Nephron progenitor cell (in vitro differentiated cells): ENCODE measurements around the gene CENPM.

Experiments used
- DNase-seq: peaks from one replicate; pipeline ENCODE4 v3.0.0; 2021
- H3K27ac Mint-ChIP-seq: 2 replicates; pipeline ENCODE4 v1.8.0; 2021; ENCODE audit warnings: mild to moderate bottlenecking, moderate library complexity, mixed read lengths
- H3K27me3 Mint-ChIP-seq: 2 replicates; pipeline ENCODE4 v1.8.0; 2021; ENCODE audit warnings: mild to moderate bottlenecking, low read depth, mixed read lengths; ENCODE audit not compliant: poor library complexity
- H3K36me3 Mint-ChIP-seq: 2 replicates; pipeline ENCODE4 v1.8.0; 2021; ENCODE audit warnings: low read depth, mixed read lengths
- H3K4me1 Mint-ChIP-seq: 2 replicates; pipeline ENCODE4 v1.8.0; 2021; ENCODE audit warnings: mixed read lengths
- H3K4me3 Mint-ChIP-seq: 2 replicates; pipeline ENCODE4 v1.8.0; 2021; ENCODE audit warnings: mild to moderate bottlenecking, moderate library complexity, mixed read lengths
- H3K9me3 Mint-ChIP-seq: 2 replicates; pipeline ENCODE4 v1.8.0; 2021; ENCODE audit warnings: mild to moderate bottlenecking, moderate library complexity, mixed read lengths
- CTCF ChIP-seq: fragments of 200-600 bp; sonication (generic); IDR thresholded peaks from 2 replicates; pipeline ENCODE4 v1.5.0; 2021; ENCODE audit warnings: antibody characterized with exemption

Gene CENPM

GRCh38 chr22:41905411-41906202 lies 41.3 kb downstream of the CENPM start:
- Mint-ChIP-seq H3K4me1 (peaks cover 9% of the 10 kb centered on the region), H3K36me3 (peaks cover 7% of the 10 kb centered on the region), H3K4me3 (no peak overlapping the region), H3K27ac (peak overlapping the region; percentile 89), H3K9me3 (no peaks in the 10 kb centered on the region), H3K27me3 (peaks cover 19% of the 10 kb centered on the region)
- no peak for TF ChIP-seq CTCF
- no peak for DNase-seq

GRCh38 chr22:41904450-41905410 lies 42.2 kb downstream of the CENPM start:
- Mint-ChIP-seq H3K9me3 (no peaks in the 10 kb centered on the region), H3K4me1 (peaks cover 16% of the 10 kb centered on the region), H3K4me3 (no peak overlapping the region), H3K27me3 (peaks cover 15% of the 10 kb centered on the region), H3K27ac (no peak overlapping the region), H3K36me3 (peaks cover 12% of the 10 kb centered on the region)
- no peak for DNase-seq
- TF ChIP-seq CTCF, result no peak

GRCh38 chr22:41902932-41903421 lies 44.0 kb downstream of the CENPM start:
- DNase-seq, result no peak
- peaks cover 18% of the 10 kb centered on the region for H3K36me3 Mint-ChIP-seq

GRCh38 chr22:41902016-41902415 lies 44.9 kb downstream of the CENPM start:
- no peak overlapping the region for H3K27ac Mint-ChIP-seq
- H3K4me1 Mint-ChIP-seq, result peaks cover 7% of the 10 kb centered on the region

More at GRCh38 chr22:41902932-41903421, 44.0 kb downstream of the CENPM start:
- H3K4me1 Mint-ChIP-seq, result peaks cover 7% of the 10 kb centered on the region
- H3K27ac Mint-ChIP-seq, result no peak overlapping the region
- no peaks in the 10 kb centered on the region for H3K9me3 Mint-ChIP-seq
- no peaks in the 10 kb centered on the region for H3K27me3 Mint-ChIP-seq
- H3K4me3 Mint-ChIP-seq, result no peak overlapping the region
- no peak for TF ChIP-seq CTCF

More at GRCh38 chr22:41902016-41902415, 44.9 kb downstream of the CENPM start:
- Mint-ChIP-seq H3K36me3 (peaks cover 25% of the 10 kb centered on the region), H3K27me3 (peaks cover 3% of the 10 kb centered on the region), H3K9me3 (no peaks in the 10 kb centered on the region), H3K4me3 (no peak overlapping the region)
- no peak for DNase-seq
- TF ChIP-seq CTCF, result no peak
